Measurements from ENCODE around the gene AFTPH.

- TF ChIP-seq, protein P1, sequence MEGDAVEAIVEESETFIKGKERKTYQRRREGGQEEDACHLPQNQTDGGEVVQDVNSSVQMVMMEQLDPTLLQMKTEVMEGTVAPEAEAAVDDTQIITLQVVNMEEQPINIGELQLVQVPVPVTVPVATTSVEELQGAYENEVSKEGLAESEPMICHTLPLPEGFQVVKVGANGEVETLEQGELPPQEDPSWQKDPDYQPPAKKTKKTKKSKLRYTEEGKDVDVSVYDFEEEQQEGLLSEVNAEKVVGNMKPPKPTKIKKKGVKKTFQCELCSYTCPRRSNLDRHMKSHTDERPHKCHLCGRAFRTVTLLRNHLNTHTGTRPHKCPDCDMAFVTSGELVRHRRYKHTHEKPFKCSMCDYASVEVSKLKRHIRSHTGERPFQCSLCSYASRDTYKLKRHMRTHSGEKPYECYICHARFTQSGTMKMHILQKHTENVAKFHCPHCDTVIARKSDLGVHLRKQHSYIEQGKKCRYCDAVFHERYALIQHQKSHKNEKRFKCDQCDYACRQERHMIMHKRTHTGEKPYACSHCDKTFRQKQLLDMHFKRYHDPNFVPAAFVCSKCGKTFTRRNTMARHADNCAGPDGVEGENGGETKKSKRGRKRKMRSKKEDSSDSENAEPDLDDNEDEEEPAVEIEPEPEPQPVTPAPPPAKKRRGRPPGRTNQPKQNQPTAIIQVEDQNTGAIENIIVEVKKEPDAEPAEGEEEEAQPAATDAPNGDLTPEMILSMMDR (conservative IDR thresholded peaks at IDR 0.05) = no peak
- TF ChIP-seq EZH2 (IDR thresholded peaks at IDR 0.05; ENCODE audit: low read depth) = no peak
Observed at GRCh38 chr2:64477037-64477436, 47.1 kb upstream of the AFTPH start.
